Measurements from ENCODE around the gene HIVEP3.
A peak's percentile ranks its signal among the peaks of the same experiment; 100 is the strongest.

- TF ChIP-seq CTCF (IDR thresholded peaks at IDR 0.05): no peak
- TF ChIP-seq NFIC (IDR thresholded peaks at IDR 0.05; ENCODE audit: borderline replicate concordance): no peak
- TF ChIP-seq FOXM1 (IDR thresholded peaks at IDR 0.05; ENCODE audit: low read depth): no peak
- TF ChIP-seq EP300 (IDR thresholded peaks at IDR 0.05; ENCODE audit: borderline replicate concordance in 1 of 2, low read depth in 1 of 2, low read length in 1 of 2): 0 out of 4 replicates have a peak, but pooled peaks of 1 of the 2 experiments have one; percentile 12
- TF ChIP-seq POLR2AphosphoS5 (IDR thresholded peaks at IDR 0.05; ENCODE audit: low read depth, low read length): no peak
- no peak for TF ChIP-seq FOSL2 (IDR thresholded peaks at IDR 0.05; ENCODE audit: borderline replicate concordance, low read depth)
- no peak for TF ChIP-seq JUND (IDR thresholded peaks at IDR 0.05)
- TF ChIP-seq ZBTB33 (IDR thresholded peaks at IDR 0.05; ENCODE audit: borderline replicate concordance, low read depth): no peak
- TF ChIP-seq EZH2phosphoT487 (IDR thresholded peaks at IDR 0.05; ENCODE audit: borderline replicate concordance, low read depth): no peak
- TF ChIP-seq RAD21 (IDR thresholded peaks at IDR 0.05; ENCODE audit: low read length): no peak
Observed at GRCh38 chr1:41713141-41713540, 205.6 kb downstream of the HIVEP3 start.
